ENCODE results near the gene LIN9.
"Not testable (repeated sequence)": the region's sequence is repeated elsewhere in the genome, so short reads cannot be mapped to it uniquely, and the experiment has no call there.

The LIN9 gene

DNA sequence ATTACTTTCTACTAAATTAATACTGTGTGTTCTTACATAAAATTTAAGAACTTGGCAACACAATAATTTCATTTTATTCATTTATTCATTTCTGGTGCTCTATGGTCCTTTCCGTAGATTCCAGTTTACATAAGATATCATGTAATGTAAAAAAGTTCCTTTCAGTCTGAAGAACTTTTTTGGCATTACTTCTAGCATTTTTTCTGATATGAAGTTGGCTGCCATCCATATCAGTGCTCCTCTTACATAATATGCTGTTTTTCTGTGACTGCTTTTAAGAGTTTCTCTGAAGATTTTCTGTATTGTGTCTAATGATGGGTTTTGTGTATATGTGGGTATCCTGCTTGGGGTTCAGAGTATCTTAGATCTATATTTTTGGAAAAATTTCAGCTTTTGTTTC, 34.8 kb downstream of the LIN9 start:
- no peak for DNase-seq (ENCODE audit: low spot score)

DNA sequence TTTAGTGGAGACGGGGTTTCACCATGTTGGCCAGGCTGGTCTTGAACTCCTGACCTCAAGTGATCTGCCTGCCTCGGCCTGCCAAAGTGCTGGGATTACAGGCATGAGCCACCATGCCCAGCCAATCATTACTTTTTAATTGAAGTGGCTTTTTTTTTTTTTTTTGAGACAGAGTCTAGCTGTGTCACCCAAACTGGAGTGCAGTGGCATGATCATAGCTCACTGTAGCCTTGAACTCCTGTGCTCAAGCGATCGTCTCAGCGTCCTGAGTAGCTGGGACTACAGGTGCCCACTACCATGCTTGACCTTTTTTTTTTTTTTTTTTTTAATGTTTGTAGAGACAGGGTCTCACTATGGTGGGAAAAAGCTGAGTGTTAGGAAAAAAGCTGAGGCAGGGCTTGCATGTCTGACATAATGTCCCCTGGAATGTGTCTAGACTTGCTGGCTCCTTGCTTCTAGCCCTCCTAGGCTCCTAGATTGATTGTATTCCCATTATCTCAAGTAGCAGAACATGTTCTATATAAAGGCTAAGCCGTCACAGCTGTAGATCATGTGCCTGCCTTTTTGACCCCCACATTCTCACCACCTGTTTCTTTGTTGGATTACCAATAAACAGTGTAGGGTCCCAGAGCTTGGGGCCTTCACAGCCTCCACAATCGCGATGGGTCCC, 36.6 kb downstream of the LIN9 start:
- not testable (repeated sequence) for DNase-seq (ENCODE audit: low spot score)

DNA sequence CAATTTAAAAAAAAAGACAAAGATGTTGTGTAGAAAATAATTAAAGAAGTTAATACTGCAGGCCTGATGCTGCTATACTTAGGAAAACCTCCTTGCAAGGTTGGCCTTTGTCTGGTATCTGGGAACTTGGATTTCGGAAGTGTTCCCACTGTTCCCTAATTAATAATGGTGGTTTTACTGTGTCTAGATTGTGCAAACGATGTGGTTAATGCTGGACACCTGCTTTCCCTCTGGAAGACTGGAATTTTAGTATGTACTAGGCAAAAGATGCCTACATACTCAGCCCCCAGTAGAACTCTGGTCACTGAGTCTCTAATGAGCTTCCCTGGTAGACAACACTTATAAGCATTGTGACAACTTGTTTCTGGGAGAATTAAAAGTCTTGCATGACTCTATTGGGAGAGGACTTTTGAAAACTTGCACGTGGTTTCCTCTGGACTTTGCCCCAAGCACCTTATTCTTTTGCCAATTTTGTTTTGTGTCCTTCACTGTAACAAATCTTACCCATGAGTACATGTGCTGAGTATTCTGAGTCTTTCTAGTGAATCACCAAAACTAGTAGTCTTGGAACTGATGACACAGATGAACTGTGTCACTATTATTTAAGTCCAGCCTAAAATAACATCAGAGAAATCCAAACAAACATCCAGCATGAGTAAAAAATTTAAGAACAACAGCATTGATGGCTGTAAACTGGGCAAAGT, 40.4 kb downstream of the LIN9 start:
- DNase-seq (ENCODE audit: low spot score): no peak

DNA sequence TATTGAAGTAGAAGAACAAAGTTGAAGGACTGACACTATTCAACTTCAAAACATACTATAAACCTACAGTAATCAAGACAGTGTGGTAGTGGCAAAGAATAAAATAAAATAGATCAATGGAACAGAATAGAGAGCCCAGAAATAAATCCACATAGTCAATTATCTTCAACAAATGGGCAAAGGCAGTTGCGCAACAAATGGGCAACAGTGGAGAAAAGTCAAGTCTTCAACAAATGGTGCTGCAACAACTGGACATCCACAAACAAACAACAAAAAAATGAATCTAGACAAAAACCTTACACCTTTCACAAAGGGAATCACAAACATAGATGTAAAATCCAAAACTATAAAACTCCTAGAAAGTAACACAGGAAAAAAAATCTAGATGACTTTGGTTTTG, 47.1 kb downstream of the LIN9 start:
- DNase-seq (ENCODE audit: low spot score): no peak

DNA sequence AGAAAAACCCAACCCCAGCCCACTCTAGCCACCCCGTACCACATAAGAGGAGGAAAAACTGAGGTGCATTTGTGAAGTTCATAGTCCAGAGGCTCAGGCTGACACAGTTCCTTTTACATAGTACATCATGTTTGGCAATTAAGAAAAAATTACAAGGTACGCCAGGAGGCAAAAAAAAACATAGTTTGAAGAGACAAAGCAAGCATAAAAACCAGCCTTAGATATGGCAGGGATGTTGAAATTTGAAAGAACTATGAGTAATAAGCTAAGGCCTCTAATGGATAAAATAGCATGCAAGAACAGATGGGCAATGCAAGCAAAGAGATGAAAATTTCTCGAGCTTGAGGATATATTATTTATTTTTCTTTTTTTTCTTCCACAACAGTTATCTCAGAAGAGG, 53.6 kb downstream of the LIN9 start:
- DNase-seq (ENCODE audit: low spot score): no peak

DNA sequence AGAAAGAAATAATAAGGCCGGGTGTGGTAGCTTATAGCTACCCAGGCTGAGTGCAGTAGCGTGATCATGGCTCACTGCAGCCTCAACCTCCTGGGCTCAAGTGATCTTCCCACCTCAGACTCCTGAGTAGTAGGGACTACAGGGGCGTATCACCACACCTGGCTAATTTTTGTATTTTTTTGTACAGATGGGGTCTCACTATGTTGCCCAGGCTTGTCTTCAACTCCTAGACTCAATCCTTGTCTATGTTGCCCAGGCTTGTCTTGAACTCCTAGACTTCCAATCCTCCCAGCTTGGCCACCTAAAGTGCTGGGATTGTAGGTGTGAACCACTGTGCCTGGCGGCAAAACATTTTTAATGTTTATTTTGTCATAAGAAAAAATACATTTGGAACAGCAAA, 55.0 kb downstream of the LIN9 start:
- DNase-seq (ENCODE audit: low spot score): no peak

DNA sequence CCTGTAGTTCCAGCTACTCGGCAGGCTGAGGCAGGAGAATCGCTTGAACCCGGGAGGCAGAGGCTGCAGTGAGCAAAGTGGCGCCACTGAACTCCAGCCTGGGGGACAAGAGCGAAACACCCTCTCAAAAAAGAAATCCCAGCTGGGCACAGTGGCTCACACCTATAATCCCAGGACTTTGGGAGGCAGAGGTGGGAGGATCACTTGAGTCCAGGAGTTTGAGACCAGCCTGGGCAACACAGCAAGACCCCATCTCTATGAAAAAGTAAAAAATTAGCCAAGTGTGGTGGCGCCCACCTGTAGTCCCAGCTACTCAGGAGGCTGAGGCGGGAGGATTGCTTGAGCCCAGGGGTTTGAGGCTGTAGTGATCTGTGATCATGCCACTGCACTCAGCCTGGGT, 56.1 kb downstream of the LIN9 start:
- DNase-seq (ENCODE audit: low spot score): not testable (repeated sequence)

DNA sequence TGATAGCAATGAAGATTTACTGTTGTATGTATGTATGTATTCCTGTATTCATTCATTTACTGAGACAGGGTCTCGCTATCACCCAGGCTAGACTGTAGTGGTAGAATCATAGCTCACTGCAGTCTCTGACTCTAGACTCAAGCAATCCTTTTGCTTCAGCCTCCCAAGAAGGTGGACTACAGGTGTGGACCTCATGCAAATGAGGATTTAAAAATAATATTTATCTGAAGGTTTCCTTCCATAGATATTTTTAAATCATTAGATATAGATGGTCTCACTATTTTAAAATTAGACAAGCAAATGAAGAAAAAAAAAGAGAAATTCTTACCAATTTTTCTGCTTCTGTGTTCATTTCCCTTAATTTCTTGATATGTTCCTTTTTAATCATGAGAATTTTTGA, 58.5 kb downstream of the LIN9 start:
- DNase-seq (ENCODE audit: low spot score): no peak

DNA sequence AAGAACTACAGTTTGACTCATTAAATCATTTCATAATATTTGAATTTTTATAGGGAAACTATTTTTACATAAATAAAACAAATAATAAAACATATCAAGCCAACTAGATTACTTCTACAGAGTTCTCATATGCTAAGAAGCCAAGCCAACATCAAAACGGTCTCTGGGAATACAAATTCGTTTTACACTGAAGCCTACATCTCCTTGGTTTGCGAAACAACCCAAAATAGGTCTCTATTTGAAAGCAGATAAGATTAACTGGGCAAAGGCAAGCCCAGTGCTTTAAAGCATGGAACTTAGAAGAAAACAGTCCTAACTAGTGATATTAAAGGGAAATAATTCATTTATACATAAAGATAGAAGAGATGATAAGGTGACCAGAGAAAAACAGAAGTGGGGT, 60.2 kb downstream of the LIN9 start:
- no peak for DNase-seq (ENCODE audit: low spot score)

DNA sequence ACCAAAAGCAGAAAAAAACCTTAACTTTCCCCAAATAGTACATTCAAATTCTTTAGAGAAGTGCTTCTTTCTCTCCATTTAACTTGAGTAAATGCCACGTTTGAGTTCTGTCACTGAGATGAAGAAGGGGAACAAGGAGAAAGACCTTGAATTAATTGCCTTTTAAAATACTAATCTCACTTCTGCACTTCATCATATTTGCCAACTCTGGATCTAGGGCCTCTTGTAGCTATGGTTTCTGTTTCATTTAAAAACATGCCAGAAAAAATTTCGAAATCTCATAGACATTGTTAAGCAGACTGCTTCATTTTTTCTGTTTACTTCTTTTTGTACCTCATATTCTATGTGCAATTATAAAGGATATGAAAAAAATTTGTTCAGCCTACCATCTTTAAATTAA, 60.9 kb downstream of the LIN9 start:
- DNase-seq (ENCODE audit: low spot score): no peak

DNA sequence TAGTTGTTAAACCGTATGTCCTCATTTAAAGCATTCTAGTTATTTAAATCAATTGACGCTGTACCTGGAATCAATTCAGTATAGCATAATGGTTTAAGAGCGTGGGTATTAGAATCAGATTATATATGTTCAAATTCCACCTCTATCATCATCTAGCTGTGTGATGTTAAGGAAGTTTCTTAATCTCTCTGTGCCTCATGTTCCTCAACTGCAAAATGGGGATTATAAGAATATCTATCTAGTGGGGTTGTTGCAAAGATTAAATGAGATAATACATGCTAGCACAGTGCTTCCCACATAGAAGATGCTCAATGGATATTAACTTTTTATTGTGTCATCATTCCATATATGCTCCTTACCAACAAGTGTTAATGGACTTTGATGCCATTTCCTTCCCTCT, 69.5 kb downstream of the LIN9 start:
- DNase-seq (ENCODE audit: low spot score): no peak

DNA sequence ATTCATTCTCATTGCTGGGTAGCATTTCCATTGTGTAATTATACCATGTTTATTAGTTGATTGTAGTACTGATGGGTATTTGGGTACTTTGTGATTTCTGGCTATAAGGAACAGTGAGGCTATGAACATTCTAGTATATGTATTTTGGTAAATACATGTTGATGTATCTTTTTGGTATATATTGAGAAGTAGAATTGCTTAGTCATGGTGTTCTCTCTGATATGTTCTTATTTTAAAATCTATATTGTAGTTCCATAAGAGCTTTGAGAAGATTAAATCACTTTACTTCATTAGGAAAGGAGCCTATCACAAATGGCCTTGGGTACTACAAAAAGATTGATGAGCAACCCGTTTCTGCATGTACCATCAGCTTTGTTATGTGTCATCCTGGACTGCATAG, 72.1 kb downstream of the LIN9 start:
- no peak for DNase-seq (ENCODE audit: low spot score)

DNA sequence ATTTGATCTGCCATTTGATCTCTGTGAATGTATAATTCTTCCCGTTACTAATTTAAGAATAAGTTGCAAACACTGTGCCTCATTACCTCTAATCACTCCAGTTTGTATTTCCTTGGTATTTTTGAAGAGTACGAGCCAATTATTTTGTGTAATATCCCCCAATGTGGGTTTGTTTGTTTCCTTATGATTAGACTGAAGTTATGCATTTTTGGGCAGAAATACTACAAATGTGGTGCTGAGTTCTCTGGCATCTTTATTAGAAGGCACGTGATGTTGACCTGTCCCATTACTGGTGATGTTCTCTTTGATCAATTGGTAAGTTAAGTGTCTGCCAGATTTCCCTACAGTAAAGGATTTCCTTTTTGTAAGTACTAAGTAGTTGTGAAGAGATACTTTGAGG, 75.2 kb downstream of the LIN9 start:
- peak; percentile 23 for DNase-seq (ENCODE audit: low spot score)

DNA sequence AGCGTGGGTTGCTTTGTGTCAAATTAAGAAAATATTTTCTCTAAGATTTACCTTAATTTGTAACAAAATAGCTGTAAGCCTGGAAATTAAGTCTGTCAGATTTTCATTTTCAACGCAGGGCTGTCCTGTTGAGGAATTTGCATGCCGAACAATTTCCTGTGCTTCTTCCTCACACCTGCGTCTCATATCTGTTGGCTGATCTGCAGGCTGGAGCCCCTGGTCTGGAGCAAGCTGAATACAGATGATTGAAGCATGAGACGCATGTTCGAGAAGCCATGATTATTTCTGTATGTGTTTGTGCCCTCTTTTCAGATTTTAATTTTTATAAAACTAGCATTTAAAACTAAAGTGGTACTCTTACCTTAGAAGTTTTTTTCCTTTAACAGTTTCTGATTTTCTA, 75.7 kb downstream of the LIN9 start:
- peak; percentile 91 for DNase-seq (ENCODE audit: low spot score)

DNA sequence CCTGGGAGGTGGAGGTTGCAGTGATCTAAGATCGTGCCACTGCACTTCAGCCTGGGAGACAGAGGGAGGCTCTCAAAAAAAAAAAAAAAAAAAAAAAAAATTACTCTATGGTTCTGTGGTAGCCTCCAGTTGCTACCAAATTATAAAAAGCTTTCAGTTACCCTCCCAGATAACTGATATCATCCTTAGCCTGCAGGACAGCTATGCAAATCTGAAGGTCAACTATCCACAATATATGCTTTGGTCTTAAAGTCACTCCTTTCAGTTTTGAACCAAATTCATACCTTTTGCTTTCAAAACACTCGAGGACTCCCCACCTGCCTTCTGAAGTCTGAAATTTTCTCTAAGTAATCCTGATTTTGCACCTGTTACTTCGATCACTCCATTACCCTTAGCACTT, 82.4 kb downstream of the LIN9 start:
- DNase-seq (ENCODE audit: low spot score): no peak

DNA sequence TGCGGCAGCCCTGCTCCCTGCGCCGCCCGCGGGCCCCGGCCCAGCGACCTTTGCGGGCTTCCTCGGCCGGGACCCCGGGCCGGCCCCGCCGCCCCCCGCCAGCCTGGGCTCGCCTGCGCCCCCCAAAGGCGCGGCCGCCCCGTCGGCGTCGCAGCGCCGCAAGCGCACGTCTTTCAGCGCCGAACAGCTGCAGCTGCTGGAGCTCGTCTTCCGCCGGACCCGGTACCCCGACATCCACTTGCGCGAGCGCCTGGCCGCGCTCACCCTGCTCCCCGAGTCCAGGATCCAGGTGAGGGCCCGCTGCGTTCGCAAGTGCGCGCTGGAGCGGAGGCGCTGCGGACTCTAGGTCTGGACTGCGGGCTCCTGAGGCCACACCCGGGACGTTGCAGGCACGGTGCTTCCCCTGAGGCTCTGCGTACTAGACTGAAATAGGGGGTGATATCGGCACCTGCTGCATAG, 85.1 kb downstream of the LIN9 start:
- DNase-seq (ENCODE audit: low spot score): peak; percentile 43

DNA sequence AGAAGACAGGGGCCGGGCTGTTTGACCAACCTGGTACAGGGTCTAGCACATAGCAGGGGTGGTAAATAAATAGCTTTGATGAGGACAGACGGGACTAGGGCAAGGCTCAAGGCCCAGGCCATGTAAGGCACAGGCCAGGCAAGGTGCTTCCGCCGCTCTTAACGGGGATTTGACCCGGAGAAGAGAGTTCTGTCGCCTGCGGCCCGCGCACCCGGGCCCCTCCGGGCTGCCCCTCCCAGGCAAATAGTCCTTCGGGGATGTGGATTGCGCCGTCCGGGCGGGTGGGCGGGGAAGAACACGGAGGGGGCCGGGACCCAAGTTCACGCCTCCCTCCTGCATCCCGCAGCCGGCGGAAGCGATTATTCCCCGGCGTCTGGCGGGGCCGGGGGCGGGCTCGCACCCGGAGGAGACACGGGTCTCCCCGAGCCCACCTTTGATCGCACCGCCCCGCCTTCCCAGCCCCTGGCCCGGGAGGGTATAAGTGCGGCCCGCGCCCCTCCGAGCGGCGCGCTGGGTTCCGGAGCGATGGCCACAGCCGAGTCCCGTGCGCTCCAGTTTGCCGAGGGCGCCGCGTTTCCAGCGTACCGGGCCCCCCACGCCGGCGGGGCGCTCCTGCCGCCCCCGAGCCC, 85.7 kb downstream of the LIN9 start, which contains the start of gene MIXL1:
MIXL1 (plus strand) TSS at position 508 of the 629 bp plus-strand sequence; CDS start at position 526, 18 bp downstream.
- DNase-seq (ENCODE audit: low spot score): no peak

DNA sequence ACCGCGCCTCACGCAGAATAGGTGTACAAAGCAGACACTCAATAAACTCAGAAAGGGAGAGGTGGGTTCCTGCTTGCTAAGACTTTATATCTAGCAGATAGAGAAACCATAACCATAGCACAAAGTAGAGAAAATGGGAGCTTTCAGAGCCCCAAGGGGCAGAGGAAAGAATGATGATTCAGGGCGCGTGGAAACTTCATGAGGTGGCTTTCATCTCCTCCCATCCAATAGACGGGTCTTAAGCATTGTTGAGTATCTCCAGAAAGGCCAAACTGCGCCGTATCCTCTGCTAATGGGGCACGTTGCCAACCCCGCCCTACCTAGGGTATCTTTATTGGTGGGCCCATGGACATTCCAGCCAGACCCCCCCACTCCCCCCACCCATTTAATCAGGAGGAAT, 86.3 kb downstream of the LIN9 start:
- DNase-seq (ENCODE audit: low spot score): no peak

DNA sequence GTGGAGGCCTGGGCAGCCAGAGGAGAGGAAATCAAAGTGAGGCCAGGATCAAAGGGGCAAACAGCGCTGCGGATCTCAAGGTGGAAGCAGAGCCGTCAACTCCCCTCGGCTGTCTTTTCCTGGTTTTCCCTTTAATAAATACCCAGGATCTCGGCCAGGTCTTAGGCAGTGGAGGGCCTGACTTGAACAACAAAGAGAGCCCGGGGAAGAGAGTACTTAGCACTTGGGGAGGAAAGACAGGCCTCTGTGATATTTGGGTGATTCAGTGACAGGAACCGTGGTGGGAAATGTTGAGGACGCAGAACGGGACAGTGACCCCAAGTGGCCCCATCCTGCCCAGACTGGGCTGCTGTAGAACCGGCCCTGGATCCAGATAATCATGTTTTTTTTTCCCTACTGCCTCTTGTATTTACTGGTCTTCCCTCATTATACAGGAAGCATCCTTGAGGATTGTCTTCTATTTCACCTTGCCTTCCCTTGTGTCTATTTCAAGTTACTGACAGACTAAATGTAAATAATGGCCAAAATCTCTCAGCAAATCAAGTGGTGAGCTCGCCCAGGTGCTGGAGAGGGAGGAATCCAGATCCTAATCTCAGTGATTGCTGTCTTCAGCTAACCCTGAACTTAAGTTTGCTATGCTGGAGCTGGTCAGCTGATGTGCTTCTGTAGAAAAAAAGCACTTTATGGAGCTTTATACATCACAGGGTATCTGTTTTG, 88.3 kb downstream of the LIN9 start:
- no peak for DNase-seq (ENCODE audit: low spot score)

DNA sequence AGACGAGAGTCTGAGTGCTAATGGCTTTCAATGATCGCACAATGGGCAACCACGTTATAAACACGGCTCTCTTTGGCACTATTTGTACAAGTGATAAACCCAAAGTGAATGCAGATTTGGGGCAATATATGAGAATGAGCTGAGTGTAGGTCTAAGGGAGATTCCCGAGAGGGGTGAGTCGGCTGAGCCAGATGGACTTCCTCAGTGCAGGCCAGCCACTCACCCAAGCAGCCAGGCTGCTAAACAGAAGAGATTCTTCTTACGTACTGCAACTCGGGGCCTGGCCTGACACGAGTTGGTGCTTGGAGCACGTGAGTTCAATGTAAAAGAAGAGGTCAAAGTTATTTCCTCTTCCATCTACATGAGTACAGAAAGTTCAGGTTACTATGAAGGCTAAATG, 91.7 kb downstream of the LIN9 start:
- DNase-seq (ENCODE audit: low spot score): no peak

DNA sequence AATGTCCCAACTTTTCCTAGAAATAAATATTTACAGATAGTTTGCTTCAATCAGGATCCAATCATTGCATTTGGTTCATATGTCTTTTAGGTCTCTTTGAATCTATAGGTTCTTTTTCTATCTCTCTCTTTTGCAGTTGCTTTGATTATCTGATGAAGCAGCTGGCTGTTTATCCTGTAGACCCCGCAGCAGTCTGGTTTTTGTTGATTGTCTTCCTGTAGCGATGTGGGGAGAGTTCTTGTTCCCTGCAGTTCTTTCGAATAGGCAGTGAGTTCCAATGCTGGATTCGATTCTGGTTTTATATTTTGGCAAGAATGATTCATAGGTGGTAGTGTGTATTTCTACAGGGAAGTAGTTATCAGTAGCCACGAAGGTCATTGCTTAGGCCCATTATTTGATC, 92.9 kb downstream of the LIN9 start:
- no peak for DNase-seq (ENCODE audit: low spot score)

DNA sequence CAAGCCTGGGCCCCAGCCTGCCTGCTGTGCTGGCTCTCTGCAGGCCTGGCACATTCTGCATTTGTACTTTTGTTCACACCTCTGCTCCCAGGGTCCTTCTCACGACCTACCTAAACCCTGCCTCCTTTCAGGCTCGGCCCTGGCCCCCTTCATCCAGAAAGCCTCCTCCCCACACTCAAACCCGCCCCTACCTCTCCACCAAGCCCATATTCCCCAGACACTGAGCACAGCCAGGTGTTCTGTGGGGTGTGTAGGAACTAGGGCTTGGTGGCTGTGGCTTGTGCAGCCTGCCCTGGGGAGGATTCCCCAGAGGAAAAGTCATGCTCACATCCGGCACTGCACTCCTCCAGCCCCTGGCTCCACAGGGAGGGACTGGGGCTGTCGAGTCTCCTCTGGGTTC, 93.7 kb downstream of the LIN9 start:
- DNase-seq (ENCODE audit: low spot score): no peak

DNA sequence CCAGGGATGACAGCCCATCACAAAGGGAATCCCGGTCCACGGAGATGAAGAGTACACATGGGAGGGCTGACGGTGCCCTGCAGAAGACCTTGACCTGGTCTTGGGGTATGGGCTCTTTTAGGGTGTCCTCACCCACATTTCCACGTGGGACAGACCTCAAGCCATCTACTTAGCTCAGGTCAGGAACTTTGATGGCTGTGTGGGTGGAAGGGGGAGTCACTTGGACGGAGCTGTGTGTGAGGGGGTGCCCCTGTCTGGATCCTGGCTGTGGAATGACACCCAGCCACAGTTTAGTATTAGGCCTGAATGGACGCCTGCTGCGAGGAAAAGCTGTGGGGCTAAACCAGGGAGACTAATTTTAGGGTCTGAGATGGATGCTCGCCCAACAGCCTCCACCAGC, 96.4 kb downstream of the LIN9 start:
- DNase-seq (ENCODE audit: low spot score): no peak

All from NAMALWA (cell line).